ENCODE results near the gene DDR2. TPM values are rescaled to one million over a fixed set of nuclear protein-coding genes. Genes with fewer than 3 reads are reported as not detected.

Gene DDR2
- total and polyA plus RNA-seq, 12 donors = 15.1 to 349 (median 233) TPM

GRCh38 chr1:162649583-162649982, 17.3 kb downstream of the DDR2 start:
- no peak overlapping the region for H3K27ac ChIP-seq
- no peak for TF ChIP-seq POLR2A (IDR thresholded peaks at IDR 0.05)
- TF ChIP-seq CTCF (IDR thresholded peaks at IDR 0.05) = no peak
- H3K4me1 ChIP-seq (replicated peaks in 1 of 2) = peaks cover 0 to 8% of the 10 kb centered on the region in 2 donors
- DNase-seq = no peak
- WGBS, 4 donors = 64 to 85% (median 80%) methylated on average over 3 of the region's 3 CpGs
- no peak overlapping the region for H3K4me3 ChIP-seq
- intact Hi-C loops (cut with DNase I) = no loop called here
- H3K27me3 ChIP-seq = no peaks in the 10 kb centered on the region
- no peaks in the 10 kb centered on the region for H3K9me3 ChIP-seq (replicated peaks in 1 of 3)
- no peaks in the 10 kb centered on the region for H3K36me3 ChIP-seq (replicated peaks in 1 of 2)

DNA sequence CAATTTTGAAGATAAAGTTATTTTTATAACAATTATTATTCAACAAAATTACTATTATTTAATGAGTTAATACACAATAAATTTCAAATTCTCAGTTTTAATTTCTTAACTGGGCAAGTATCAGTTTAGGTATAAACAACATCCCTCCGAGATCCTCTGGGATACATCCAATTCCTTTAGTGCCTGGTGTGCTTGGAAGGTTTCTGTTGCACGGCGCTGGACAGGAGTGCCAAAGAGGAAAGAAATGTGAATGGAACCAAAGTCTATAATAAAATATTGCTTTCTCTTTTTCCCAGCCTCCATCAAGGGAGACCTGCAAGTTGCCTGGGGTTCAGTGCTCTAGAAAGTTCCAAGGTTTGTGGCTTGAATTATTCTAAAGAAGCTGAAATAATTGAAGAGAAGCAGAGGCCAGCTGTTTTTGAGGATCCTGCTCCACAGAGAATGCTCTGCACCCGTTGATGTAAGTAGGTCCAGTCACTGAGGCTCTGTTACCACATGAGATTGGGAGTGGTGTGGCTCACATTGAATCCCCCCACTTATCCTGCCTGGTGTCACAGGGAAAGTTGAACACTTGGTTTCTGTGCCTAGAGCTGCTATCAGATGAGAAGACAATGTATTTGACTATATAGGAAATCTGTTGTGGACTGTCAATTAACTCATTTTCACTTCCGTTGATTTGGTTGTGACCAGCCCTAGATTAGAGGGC, 22.8 kb downstream of the DDR2 start:
- Histone ChIP-seq H3K4me3 (no peak overlapping the region), H3K27ac (peak overlapping the region in 1 of 5 donors; percentile 49), H3K27me3 (no peaks in the 10 kb centered on the region), H3K36me3 (replicated peaks in 1 of 2) (peaks cover 0 to 9% of the 10 kb centered on the region in 2 donors), H3K9me3 (replicated peaks in 1 of 3) (no peaks in the 10 kb centered on the region), H3K4me1 (replicated peaks in 1 of 2) (peaks cover 0 to 8% of the 10 kb centered on the region in 2 donors)
- intact Hi-C loops (cut with DNase I) = no loop called here
- 84 to 89% (median 87%) methylated on average over 5 of the region's 5 CpGs for WGBS, 4 donors
- no peak for TF ChIP-seq CTCF (IDR thresholded peaks at IDR 0.05)
- no peak for TF ChIP-seq POLR2A (IDR thresholded peaks at IDR 0.05)
- DNase-seq = no peak

DNA sequence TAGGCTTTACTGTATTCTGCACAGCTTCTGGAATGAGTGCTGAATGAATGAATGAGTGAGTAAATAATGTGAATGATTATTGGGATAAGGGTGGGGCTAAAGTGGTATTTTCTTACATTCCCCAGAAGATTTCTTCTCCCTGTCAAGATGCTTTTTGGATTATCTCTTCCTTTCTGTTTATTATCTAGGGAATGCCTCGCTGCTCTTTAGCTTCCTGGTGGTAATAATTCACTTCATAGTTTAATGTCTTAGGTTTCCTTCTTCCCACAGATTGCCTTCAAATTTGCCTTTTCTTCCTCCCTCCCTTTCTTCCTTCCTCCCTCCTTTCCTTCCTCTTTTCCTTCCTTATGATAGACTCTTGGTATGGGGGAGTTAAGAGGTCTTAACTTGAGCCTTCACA, 24.0 kb downstream of the DDR2 start:
- peaks cover 0 to 9% of the 10 kb centered on the region in 2 donors for H3K36me3 ChIP-seq (replicated peaks in 1 of 2)
- no peak for DNase-seq
- WGBS, 4 donors = 43 to 52% (median 47%) methylated on average over 1 of the region's 1 CpG
- H3K4me1 ChIP-seq (replicated peaks in 1 of 2) = peaks cover 0 to 8% of the 10 kb centered on the region in 2 donors
- no peaks in the 10 kb centered on the region for H3K27me3 ChIP-seq
- no peak overlapping the region for H3K4me3 ChIP-seq
- intact Hi-C loops (cut with DNase I) = no loop called here
- no peak for TF ChIP-seq POLR2A (IDR thresholded peaks at IDR 0.05)
- TF ChIP-seq CTCF (IDR thresholded peaks at IDR 0.05) = no peak
- no peaks in the 10 kb centered on the region for H3K9me3 ChIP-seq (replicated peaks in 1 of 3)
- peak overlapping the region in 1 of 5 donors; percentile 16 for H3K27ac ChIP-seq

DNA sequence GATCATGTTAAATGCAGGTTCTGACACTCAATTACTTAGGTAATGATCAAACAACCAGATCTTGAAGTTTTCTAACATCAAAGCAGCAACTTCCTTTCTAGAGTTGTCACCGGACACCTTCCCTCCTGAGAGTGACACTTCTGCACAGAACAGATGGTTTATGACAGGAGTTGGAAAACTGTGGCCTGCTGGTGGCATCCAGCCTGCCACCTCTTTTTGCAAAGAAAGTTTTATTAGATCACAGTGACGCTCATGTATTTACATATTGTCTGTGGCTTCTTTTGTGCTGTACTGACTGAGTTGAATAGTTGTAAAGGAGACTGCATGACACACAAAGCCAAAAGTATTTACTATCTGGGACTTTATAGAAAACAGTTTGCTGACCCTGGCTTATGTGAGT, 28.3 kb downstream of the DDR2 start:
- Histone ChIP-seq H3K9me3 (replicated peaks in 1 of 3) (no peaks in the 10 kb centered on the region), H3K27ac (peak overlapping the region in 1 of 5 donors; percentile 11), H3K4me3 (no peak overlapping the region), H3K36me3 (replicated peaks in 1 of 2) (peaks cover 0 to 9% of the 10 kb centered on the region in 2 donors), H3K4me1 (replicated peaks in 1 of 2) (peaks cover 15 to 16% of the 10 kb centered on the region in 2 donors), H3K27me3 (no peaks in the 10 kb centered on the region)
- TF ChIP-seq POLR2A (IDR thresholded peaks at IDR 0.05) = no peak
- no peak for TF ChIP-seq CTCF (IDR thresholded peaks at IDR 0.05)
- 81 to 92% (median 85%) methylated on average over 2 of the region's 2 CpGs for WGBS, 4 donors
- no peak for DNase-seq
- intact Hi-C loops (cut with DNase I) = no loop called here
